Central memory CD4-positive, alpha-beta T cell (primary cell): ENCODE results near the gene PRKD1.

ENCODE experiments used
- DNase-seq: peaks from one replicate; pipeline ENCODE4 v3.0.0; 2022
- total RNA-seq, 3 experiments: gene quantifications; one replicate each; lab custom pipeline; 2026; lab: John Stamatoyannopoulos, UW

PRKD1 gene
- 0 reads per million in 3 experiments for total RNA-seq

- no peak for DNase-seq
Observed at GRCh38 chr14:29927376-29928116, at the start of gene PRKD1. Gene PRKD1 (minus strand): TSS chr14:29927847.

DNA sequence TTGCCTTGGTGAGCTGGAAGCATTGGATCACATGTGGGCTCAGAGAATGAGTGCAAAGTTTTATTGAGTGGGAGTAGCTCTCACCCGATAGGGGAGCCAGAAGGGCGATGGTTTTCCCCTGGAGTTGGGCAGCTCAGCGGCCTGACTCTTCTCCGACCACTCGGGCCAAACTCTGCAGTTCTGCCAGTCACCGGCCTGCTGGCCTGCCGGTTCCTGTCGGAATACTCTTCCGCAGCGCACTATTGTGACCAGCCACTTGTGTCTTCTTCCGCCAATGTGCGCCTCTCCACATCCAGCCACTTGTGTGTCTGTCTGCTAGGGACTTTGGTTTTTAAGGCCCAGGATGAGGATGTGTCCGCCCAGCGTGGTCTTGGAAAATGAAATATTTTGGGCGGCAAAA, 43.5 kb upstream of the PRKD1 start:
- DNase-seq, result no peak

- DNase-seq, result no peak
Observed at GRCh38 chr14:29955087-29955486, 27.4 kb upstream of the PRKD1 start.

GRCh38 chr14:29953501-29953900, 25.9 kb upstream of the PRKD1 start:
- no peak for DNase-seq

DNA sequence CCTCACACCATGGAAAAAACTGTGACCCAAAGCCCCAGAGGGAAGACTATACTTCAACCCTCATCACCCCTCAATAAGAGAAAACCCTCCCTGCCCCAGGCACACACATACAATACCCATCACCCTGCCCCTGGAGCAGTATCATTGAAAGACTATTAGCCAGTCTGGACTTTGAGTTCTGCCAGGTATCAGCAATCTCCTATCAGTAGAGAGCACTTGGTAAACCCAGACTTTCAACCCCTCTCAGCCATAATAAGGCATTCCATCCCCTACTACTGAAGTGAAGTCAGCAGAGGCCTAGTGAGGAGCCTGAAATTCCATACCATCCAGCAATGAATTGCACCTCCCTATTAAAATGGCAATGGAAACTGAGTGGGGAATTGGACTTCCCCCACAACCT, 16.4 kb upstream of the PRKD1 start:
- DNase-seq, result no peak

DNA sequence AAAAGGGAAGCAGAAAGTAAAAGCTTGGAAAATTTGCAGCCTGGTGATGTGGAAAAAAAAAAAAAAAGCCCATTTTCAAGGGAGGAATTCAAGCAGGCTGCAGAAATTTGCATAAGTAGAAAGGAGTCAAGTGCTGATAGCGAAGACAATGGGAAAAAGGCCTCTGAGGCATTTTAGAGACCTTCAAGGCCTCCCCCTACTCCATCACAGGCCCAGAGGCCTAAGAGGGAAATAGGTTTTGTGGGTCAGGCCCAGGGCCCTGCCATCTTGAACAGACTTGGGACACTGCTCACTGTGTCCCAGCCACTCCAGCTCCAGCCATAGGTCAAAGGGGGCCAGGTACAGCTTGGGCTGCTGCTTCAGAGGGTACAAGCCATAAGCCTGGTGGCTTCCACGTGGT, 13.8 kb upstream of the PRKD1 start:
- no peak for DNase-seq

DNA sequence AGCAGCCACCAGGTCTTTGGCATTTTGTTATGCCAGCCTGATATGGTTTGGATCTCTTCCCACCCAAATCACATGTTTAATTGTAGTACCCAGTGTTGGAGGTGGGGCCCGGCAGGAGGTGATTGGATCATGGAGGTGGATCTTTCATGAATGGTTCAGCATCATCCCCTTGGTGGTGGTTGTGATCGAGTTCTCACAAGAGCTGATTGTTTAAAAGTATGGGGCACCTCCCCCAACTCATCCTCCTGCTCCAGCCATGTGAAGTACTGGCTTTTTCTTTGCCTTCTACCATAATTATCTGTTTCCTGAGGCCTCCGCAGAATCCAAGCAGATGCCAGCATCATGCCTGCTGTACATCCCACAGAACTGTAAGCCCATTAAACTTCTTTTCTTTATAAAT, 12.8 kb upstream of the PRKD1 start:
- DNase-seq, result no peak

DNA sequence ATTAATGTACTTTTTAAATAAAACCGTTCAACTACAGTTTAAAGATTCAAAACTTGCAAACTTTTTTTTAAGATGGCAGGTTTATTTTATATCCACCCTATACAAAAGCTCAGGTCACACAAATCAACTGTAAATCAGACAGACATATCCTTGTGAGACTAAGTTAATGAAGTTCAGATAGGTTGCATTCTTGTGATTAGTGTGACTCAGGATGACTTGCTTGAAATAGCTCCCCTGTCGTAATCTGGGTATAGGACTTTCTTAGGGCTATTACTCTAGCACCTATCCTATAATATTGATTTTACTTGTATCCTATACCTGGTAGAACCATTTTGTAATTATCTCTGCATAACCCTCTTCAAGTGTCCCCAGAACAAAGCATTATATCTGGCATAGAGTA, 9.5 kb upstream of the PRKD1 start:
- no peak for DNase-seq

DNA sequence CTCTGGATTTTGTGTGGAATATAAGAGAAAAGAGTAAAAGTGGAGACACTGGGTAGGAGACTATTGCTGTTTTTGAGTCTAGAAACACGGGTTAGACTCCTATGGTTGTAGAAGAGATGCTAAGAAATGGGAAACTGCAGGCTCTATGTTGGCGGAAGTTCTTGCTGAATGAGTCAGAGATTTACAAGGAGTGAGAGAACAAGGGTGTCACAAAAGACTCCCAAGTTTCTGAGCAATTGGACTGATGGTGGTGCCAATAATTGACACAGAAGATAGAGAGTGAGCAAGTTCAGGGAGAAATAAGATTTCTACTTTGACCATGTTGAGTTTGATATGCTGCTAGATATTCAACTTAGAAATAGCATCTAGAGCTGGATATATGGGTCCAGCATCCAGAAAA, 2.6 kb upstream of the PRKD1 start:
- DNase-seq, result no peak

DNA sequence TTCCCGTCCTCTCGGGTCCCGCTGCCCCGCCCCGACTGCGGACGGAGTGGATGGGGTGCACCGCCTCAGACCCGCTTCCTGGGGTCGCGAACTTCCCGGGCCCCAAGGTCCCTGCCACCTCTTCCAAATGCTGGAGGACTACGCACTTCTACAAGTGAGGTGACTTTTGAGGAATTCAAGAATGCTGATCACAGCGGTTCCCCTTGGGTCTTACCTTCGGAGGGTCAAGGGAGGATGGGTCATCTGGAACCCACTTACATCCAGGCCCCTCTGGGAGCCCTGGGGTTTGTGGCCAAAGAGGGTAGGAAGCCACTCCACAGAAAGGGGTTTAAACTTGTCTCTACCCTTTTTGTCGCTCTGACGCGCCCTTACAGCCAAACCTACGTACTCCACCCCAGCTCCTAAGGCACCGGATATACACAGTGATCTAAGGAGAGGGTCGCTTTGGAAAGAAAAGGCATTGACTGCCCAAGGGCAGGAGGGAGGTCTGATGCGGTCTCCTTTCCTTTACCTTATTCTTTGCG, 532 bp upstream of the PRKD1 start:
- DNase-seq, result no peak

GRCh38 chr14:29926701-29927375, 809 bp downstream of the PRKD1 start:
- DNase-seq, result no peak

GRCh38 chr14:29926228-29926627, 1.4 kb downstream of the PRKD1 start:
- no peak for DNase-seq

DNA sequence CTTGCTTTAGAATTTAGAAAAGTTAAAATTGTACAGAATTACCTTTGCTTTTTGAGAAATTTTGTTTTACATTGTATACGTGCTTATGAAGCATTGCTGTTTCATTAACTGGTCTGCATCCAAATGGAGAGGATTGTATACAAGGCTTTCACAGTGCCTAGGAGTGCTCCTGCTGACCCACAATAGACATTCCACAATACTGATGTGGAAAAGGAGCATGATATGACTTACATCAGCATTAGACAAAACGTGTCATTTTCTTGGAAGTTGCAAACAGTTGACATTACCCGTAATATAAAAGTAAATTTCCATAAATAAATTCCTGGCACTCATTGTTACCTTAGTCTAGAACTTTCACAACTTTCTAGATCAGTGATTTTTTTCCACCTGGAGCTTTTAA, 1.9 kb downstream of the PRKD1 start:
- DNase-seq, result no peak

- DNase-seq, result no peak
Observed at GRCh38 chr14:29925101-29925722, 2.4 kb downstream of the PRKD1 start.

DNA sequence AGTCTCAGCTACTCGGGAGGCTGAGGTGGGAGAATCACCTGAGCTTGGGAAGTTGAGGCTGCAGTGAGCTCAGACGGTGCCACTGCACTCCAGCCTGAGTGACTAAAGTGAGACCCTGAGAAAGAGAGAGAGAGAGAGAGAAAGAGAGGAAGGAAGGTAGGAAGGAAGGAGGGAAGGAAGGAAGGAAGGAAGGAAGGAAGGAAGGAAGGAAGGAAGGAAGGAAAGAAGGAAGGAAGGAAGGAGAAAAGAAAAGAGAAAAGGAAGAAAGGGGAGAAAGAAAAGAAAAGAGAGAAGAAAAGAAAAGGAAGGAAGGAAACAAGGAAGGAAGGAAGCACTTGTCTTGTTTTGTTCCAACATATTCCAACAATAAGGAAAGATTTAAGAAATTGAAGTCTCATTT, 7.8 kb downstream of the PRKD1 start:
- no peak for DNase-seq

- no peak for DNase-seq
Observed at GRCh38 chr14:29918981-29919380, 8.7 kb downstream of the PRKD1 start.

DNA sequence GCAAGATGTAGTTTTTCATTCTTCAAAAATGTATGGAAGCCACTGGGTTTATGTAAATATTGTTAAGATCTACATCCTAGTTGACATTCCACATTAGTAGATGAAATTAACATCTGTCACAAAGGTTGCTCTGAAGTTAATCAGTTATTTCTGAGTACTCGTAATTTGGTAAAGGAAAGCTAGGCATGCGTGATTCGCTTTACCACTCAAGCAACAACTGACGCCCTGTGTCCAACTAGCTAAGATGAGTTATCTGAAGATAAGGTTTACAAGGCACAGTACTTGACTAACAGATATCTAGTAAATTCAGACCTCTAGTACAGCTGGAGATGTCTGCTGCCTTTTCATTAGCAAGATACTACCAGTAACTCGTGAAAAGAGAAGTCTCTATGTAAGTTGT, 14.1 kb downstream of the PRKD1 start:
- no peak for DNase-seq

- DNase-seq, result no peak
Observed at GRCh38 chr14:29911810-29912209, 15.8 kb downstream of the PRKD1 start.

DNA sequence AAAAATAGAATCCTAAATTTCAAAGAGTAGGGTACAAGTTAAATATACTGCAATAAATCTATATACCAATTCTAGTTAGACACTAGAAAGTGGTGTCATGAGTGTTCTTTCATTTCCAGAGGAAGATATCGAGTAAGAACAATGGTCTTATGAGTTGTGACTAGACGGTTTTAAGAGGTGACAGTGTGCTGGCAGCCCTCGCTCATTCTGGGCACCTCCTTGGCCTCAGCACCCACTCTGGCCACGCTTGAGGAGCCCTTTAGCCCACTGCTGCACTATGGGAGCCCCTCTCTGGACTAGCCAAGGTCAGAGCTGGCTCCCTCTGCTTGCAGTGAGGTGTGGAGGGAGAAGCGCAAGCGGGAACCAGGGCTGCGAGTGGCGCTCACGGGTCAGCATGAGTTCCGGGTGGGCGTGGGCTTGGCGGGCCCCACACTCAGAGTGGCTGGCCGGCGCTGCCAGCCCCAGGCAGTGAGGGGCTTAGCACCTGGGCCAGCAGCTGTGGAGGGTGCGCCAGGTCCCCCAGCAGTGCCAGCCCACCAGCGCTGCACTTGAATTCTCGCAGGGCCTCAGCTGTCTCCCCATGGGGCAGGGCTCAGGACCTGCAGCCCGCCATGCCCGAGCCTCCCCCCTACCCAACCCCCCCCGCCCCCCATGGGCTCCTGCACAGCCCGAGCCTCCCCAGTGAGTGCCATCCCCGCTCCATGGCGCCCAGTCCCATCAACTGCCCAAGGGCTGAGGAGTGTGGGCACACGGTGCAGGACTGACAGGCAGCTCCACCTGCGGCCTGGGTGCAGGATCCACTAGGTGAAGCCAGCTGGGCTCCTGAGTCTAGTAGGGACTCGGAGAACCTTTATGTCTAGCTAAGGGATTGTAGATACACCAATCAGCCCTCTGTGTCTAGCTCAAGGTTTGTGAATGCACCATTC, 18.7 kb downstream of the PRKD1 start:
- no peak for DNase-seq

DNA sequence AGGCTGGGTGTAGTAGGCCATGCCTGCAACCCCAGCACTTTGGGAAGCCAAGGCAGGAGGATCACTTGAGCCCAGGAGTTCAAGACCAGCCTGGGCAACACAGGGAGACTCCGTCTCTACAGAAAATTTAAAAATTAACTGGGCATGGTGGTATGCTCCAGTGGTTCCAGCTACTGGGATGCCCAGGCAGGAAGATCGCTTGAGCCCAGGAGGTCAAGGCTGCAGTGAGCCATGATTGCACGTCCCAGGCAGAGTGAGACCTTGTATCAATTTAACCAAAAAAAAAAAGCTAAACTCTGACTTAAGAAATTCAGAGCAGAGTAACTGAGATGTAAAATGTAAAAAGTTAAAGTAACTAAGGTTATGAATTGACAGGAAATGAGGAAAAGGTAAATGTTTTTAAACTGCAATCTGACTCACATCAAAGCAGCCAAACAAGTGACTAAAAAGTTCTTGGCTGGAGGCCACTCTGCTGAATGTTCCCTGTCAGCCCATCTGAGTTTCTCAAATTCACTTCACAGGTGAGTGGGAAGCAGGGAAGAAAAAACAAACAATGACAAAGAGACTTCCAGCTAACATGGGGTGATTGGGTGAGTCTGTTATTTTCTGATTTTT, 21.3 kb downstream of the PRKD1 start:
- no peak for DNase-seq

- DNase-seq, result no peak
Observed at GRCh38 chr14:29905543-29905942, 22.1 kb downstream of the PRKD1 start.

DNA sequence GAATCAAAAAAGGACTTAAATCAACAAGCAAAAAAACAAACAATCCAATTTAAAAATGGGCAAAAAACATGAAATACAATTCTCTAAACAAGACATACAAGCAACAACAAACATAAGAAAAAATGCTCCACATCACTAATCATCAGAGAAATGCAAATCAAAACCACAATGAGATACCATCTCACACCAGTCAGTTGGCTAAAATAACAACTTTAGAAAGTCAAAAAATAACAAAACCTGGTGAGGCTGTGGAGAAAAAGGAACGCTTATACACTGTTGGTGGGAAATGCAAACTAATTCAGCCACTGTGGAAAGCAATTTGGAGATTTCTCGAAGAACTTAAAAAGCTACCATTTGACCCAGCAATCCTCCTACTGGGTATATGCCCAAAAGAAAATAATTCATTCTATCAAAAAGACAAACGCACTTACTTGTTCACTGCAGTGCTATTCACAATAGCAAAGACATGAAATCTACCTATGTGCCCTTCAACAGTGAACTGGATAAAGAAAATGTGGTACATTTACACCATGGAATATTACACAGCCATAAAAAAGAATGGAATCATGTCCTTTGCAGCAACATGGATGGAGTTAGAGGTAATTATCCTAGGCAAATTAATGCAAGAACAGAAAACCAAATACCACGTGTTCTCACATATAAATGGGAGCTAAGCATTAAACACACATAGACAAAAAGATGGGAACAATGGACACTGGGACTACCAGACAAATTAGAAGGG, 26.9 kb downstream of the PRKD1 start:
- no peak for DNase-seq
